22Rv1 (cell line): ENCODE measurements around the gene TRIP12.

ENCODE experiments used
- H3K27ac ChIP-seq: fragments of 450-650 bp; 2 replicates; pipeline ENCODE4 v1.5.1; 2017
- ZFX ChIP-seq: fragments of 450-650 bp; IDR thresholded peaks from 2 replicates; pipeline ENCODE4 v1.6.1; 2017; ENCODE audit warnings: antibody characterized with exemption, borderline replicate concordance
- TF ChIP-seq, protein P1 (sequence below): fragments of 450-650 bp; IDR thresholded peaks from 2 replicates; pipeline ENCODE4 v1.5.1; 2017; ENCODE audit warnings: mild to moderate bottlenecking

TRIP12 gene

DNA sequence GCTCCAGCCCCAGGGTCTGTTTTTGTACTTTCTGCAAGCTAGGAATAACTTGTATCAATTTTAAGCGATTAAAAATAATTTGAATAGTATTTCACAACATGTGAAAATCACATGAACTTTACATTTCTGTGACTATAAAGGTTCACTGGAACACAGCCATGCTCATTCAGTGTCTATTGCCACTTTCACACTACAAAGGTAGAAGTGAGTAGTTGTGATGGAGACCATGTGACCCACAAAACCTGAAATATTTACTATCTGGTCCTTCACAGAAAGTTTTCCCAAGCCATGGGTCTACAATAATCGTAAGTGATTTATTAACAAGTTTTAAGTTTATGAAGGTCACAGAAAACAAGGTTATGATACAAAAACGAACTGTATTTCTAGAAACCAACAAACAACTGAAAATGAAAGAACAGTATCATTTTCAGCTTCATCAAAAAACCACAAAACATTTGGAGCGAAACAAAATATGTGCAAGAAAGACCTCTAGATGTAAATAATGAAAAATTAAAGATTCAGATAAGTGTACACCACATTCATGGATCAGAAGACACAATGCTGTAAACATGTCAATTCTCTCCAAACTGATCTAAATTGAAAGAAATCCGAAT is 138.6 kb downstream of the TRIP12 start:
- TF ChIP-seq, protein P1, sequence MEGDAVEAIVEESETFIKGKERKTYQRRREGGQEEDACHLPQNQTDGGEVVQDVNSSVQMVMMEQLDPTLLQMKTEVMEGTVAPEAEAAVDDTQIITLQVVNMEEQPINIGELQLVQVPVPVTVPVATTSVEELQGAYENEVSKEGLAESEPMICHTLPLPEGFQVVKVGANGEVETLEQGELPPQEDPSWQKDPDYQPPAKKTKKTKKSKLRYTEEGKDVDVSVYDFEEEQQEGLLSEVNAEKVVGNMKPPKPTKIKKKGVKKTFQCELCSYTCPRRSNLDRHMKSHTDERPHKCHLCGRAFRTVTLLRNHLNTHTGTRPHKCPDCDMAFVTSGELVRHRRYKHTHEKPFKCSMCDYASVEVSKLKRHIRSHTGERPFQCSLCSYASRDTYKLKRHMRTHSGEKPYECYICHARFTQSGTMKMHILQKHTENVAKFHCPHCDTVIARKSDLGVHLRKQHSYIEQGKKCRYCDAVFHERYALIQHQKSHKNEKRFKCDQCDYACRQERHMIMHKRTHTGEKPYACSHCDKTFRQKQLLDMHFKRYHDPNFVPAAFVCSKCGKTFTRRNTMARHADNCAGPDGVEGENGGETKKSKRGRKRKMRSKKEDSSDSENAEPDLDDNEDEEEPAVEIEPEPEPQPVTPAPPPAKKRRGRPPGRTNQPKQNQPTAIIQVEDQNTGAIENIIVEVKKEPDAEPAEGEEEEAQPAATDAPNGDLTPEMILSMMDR: no peak
- no peak for TF ChIP-seq ZFX
- no peak overlapping the region for H3K27ac ChIP-seq

DNA sequence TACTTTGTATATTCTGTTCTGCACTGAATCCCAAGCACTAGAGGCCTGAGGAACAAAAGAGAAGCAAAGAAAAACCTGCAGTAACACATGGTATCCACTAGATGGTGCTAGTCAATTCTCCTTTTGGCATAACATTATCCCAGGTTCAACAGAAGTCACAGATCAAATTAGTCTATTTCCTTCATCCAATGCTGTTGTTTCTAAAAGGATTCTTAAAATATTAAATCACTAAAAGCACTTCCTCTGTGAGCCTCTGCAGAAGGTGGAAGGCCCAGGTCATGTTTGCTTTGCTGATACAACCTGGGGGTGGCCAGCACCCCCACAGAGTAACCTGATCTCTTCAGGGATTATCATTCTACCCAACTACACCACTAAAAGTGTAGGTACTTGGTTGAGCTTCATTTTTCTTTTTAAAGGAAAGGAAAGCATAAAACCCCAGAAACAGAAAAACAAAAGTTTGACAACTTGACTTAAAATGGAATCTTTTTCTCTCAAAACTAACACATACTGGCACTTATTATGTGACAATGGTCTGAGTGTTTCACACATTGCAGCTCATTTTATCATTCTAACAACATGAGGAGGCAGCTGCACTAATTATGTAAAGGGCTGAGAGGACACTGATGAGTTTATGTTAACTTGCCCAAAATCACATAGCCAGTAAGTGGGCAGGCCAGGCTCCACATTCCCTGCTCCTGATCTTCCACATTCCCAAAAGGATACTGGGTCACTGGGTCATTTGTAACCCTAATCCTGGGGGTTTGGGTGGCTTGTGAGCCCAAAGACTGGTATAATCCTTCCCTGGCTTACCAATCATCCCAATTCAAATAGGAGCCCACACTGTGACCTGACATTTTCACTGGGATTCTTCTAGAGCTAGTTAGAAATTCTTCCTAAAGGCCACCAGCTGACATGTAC is 140.7 kb downstream of the TRIP12 start:
- no peak overlapping the region for H3K27ac ChIP-seq
- TF ChIP-seq, protein P1: peak; percentile 89
- no peak for TF ChIP-seq ZFX

- H3K27ac ChIP-seq: no peak overlapping the region
- TF ChIP-seq, protein P1: no peak
- no peak for TF ChIP-seq ZFX
Observed at GRCh38 chr2:229779650-229780049, 142.2 kb downstream of the TRIP12 start.

DNA sequence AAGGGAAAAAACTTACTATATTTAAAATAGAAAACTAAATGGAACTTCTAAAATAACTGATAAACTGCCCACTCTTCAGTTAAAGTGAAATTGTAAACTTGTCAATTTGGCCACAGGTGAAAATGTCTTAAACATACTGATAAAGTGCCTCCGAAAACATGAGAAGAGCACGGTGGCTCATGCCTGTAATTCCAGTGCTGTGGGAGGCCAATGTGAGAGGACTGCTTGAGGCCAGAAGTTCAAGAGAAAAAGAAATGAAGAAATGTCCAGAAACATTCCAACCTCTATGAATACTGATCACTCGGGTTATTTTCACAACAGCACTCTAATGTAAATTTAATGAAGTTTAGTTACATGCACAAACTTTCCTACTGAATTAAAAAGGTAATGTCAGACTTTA is 144.1 kb downstream of the TRIP12 start:
- no peak overlapping the region for H3K27ac ChIP-seq
- TF ChIP-seq, protein P1: no peak
- no peak for TF ChIP-seq ZFX

- H3K27ac ChIP-seq: no peak overlapping the region
- TF ChIP-seq ZFX: no peak
- TF ChIP-seq, protein P1: no peak
Observed at GRCh38 chr2:229775614-229776313, 146.0 kb downstream of the TRIP12 start.

DNA sequence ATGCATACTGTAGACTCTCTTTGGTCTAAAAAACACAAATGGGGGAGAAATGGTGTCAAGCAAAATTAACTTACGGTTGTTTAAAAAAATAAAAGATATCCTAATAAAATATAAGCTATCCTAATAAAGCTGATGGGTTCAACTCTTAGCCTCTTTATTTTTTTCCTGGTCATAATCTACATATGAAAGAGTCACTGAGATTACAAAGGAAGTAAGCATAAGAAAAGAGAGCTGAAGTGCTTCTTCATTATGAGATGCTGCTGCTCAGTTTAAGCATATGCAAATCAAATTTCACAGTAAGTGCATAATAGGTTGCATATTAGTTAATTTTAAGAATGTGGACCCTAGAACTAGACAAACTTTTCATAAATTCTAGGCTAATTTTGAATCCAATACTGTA is 147.6 kb downstream of the TRIP12 start:
- TF ChIP-seq, protein P1: no peak
- TF ChIP-seq ZFX: no peak
- no peak overlapping the region for H3K27ac ChIP-seq

- no peak overlapping the region for H3K27ac ChIP-seq
- TF ChIP-seq, protein P1: no peak
- no peak for TF ChIP-seq ZFX
Observed at GRCh38 chr2:229768235-229768634, 153.6 kb downstream of the TRIP12 start.
